GM19397 (cell line): ENCODE measurements around the gene TMEM187.

ENCODE experiments used
- ATAC-seq: cut with Tn5 transposase; IDR thresholded peaks from one replicate; pipeline ENCODE4 v1.9.1; 2021; ENCODE audit warnings: mild to moderate bottlenecking, moderate library complexity; ENCODE audit not compliant: unreplicated experiment

TMEM187 gene

GRCh38 chrX:154017766-154018517, 45.4 kb downstream of the TMEM187 start:
- ATAC-seq, result no peak

DNA sequence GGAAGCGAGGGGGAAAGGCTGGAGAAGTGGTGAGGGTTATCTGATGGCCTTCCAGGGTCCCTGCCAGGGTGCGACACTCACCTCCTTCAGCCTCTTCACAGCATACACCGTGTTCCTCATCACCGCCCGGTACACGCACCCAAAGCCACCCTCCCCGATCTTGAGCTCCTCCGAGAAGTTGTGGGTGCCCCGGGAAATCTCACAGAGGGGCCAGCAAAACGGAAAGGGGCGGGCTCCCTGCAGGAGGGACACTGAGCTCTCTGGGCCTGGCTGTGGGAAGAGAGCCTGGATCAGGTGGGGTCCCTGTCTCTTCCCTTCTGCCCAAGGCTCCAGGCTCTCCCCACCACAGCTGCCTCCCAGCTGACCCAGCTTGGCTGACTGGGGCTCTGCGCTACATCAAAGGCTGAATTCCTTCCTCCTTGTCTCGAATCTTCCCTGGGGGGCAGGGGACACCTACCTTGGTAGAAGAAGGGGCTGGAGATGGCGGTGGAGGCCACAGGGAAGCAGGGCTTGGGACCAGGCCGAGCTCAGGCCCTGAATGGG, 46.0 kb downstream of the TMEM187 start:
- no peak for ATAC-seq

- peak; percentile 16 for ATAC-seq
These were observed 46.6 kb downstream of the TMEM187 start for GRCh38 chrX:154019061-154019621.

DNA sequence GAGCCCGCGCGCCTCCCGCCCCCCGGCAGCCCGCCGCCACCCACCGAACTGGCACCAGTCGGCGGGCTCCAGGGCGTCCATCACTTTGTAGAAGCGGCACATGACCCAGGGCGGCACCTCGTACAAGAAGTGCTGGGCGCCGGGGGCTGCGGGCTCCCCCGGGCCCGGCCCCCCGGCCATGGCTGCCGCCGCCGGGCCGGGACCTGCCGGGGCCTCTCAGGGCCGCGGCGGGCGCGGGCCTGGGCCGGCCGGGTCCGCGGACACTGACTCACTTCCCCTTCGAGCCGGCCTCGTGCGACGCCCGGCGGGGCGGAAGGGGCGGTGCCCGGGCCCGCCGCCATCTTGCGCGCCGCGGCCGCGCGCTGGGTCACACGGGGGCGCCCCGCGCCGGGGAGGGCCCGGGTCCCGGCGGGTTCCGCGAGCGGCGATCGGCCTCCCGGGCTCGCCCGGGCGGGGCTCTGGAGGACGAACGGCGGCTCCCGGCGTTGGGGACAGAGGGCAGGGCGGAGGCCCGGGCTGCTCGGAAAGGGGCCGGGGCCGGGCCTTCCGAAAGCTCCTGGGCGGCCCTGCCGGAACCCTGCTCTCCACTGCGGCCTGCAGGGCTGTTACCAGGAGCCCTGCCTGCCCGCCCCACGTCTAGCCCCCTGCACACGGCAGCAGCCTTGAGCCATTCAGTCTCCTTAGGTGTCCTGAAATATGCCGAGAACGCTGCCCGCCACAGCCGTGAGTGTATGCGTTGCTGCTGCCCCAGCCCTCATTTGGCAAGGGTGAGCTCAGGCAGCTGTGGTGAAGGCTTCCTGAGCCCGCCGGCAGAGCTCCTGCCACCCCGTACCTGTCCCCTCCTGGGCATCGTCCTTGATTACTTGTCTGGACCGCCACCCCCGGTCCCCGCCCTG, 47.3 kb downstream of the TMEM187 start, which contains the start of gene IRAK1:
Gene IRAK1, minus strand, starts transcription at position 270 of the 896 bp plus-strand sequence. Its CDS starts 90 bp downstream, at position 180.
- ATAC-seq, result peak; percentile 80

GRCh38 chrX:154020536-154021115, 48.1 kb downstream of the TMEM187 start:
- no peak for ATAC-seq

- ATAC-seq, result no peak
These were observed 48.6 kb downstream of the TMEM187 start for GRCh38 chrX:154021131-154021611.

DNA sequence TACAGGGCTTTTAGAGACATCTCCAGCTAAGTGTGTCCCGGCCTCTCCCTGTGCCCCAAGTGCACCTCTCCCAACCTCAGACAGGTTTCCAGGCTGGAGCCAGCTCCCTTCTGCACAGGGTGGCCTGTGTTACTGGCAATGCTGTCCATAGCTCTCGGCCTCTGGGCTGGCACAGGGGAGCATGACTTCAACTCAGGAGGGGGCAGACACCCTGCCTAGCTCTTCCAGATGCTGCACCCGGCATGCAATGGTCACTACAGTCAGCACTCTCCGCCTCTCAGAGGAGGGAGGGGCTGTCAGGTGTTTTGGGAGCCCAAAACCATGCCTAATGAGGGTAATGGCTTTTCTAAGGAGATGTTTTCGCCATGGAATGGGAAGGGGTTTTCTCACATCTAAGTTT, 49.6 kb downstream of the TMEM187 start:
- ATAC-seq, result no peak

DNA sequence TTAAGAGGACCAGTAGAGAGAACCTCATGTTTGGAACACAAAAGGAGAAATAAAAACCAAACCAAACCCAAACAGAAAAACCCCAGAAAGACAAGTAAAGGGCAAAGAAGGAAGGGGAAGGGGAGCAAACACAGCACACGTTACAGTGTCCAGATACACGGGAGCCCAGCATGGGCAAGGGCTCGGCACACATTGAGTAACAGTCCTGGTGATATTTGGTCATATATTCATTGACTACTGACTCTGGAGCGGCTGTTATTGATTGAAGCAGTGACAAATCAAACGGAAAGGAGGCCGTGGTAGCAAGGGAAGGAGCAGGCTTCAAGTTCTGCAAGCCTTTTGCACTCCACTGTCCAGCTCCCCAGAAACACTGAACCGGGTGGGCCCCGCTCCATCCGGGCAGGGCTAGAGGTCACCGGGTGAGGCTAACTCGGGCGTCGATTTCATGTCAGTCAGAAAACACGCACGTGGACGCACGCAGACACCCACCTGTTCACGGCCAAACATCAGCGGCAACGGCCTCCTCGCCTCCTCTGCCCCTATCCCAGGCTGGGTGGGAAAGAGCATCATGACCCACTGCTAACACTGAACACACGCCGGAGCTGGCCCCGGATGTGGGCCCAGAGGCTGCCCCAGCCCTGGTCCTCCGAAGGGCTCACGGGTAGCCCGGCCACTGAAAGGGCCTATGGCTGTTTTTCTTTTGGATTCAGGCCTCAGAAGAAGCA, 50.9 kb downstream of the TMEM187 start:
- ATAC-seq, result no peak

- no peak for ATAC-seq
These were observed 51.7 kb downstream of the TMEM187 start for GRCh38 chrX:154024271-154024670.

DNA sequence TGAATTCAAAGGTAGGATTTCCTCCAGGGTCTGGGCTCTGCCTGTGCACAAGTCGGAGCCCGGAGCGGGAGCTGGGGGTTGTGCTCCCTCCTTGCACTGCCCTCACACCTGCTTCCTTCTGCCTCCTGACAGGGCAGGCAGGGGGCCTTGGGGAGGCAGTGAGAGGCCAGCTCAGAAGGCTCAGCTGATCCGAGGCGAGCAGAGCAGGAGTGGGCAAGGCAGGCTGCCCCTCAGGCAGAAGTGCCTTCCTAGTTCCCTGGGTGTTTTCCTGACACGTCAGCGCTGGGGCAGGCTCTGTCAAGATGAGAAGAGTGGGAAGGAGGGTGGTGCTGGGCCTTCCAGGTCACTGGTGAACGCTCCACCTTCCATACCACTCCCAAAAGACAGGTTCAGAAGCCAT, 52.7 kb downstream of the TMEM187 start:
- no peak for ATAC-seq

DNA sequence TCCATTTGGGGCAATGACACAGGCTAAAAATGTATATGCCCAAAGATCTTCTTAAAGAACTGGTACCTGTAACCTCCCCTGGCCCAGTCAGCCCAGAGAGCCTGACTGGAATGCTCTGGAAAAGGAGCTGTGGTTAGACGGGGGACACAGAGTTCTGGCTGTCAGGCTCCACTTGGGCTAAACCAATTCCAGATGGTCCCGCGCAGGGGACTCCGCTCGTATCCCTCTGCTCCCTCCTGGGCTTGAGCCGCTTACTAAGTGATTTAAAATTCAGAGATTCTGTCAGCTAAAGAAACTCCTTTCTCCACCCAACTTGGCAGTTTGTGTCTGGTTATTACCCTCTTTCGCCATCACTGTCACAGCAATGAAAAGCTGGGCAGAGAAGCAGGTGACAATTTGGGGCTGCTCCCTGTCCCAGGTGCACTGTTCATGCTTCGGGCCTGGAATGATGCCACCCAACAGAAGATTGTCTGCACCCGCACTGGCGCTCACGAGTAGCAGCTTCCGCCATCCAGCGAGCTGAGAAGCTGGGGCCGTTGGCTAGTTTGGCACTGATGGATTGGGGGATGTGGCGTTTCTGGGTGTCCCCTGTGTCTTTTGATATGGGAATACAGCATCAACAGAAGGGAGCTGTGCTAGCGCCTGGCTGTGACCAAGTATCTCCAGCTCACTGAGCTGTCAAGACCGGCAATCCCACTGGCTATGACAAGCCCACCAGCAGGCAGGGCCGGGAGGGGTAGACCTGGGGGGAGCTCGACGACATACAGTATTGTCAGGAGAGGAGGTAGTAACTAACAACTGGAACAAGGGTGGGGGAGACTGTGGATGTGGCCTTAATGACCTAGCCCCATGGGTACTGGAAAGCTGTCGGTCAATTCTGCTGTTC, 53.8 kb downstream of the TMEM187 start:
- no peak for ATAC-seq

DNA sequence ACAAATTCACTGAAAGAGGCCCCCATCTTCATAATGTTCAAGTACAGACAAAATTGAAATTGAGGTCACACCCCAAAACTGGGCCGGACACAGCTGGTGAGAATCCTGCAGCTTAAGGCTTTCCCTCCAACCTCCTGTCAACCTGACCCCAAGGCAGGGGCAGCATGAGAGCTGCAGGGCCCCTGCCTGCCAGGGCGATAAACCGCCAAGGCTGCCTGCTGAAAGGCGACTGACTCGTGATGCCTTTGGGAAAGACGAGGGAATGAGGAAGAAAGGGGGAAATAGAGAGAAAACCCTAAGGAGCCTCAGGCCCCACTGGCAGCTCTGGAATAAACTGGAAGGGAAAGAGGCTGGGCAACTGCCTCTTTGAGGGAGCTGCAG, 54.5 kb downstream of the TMEM187 start:
- ATAC-seq, result no peak

GRCh38 chrX:154027986-154028385, 55.4 kb downstream of the TMEM187 start:
- ATAC-seq, result no peak

DNA sequence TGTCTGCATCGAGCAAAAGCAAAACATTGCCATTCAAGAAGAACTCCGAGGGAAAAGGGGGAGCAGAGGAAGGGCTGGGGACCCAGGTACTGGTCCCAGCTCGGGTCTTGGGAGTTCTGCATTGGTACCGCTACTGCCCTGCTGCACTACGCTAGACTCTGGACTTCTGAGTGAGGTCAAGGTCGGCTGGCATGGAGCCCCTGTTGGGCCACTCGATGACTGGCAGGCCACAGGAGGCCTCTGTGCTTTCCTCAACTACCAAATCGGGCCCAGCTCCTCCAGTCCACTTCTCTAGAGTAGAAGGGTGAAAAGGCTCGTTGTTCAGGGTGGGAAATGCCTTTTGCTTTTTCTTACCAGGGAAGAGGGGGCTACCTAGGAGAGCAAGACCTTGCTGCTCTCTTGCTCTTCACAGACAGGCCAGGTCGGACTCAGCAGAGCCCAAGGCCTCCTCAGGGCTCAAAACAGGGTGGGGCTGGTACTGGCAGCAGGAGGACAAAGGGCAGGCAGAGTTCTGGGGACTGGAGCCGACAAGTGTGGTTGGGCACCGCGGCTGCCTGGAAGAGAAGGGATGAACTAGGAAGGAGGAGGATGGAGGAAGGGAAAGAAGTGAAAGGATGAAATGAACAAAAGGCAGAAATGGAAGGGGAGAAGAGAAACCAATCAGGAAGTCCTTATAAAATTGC, 56.1 kb downstream of the TMEM187 start:
- ATAC-seq, result no peak

- ATAC-seq, result no peak
These were observed 56.9 kb downstream of the TMEM187 start for GRCh38 chrX:154029439-154029838.

DNA sequence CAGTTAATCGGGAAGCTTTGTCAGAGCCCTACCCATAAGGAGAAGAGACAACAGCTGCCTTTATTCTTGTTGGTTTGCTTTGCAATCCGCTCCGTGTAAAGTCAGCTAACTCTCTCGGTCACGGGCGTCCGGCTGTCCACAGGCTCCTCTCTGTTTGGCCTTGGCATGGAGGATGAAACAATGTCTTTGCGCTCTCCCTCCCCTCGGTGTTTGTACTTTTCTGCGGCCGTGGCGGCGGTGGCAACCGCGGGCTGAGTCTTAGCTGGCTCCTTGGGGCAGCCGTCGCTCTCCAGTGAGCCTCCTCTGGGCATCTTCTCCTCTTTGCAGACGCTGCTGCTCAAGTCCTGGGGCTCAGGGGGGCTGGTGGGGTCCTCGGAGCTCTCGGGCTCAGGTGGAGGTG, 57.7 kb downstream of the TMEM187 start:
- ATAC-seq, result no peak

- no peak for ATAC-seq
These were observed 58.3 kb downstream of the TMEM187 start for GRCh38 chrX:154030715-154031305.

DNA sequence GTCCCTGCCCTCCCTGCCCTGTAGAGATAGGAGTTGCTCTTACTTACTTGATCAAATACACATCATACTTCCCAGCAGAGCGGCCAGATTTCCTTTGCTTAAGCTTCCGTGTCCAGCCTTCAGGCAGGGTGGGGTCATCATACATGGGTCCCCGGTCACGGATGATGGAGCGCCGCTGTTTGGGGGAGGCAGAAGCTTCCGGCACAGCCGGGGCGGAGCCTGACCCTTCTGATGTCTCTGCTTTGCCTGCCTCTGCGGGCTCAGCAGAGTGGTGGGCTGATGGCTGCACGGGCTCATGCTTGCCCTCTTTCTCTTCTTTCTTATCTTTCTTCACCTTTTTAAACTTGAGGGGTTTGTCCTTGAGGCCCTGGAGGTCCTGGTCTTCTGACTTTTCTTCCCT, 59.6 kb downstream of the TMEM187 start:
- no peak for ATAC-seq
